Measurements from ENCODE around the gene SPATA13. TPM values are rescaled to one million over a fixed set of nuclear protein-coding genes. Genes with fewer than 3 reads are reported as not detected.
"Not testable (repeated sequence)": the region's sequence is repeated elsewhere in the genome, so short reads cannot be mapped to it uniquely, and the experiment has no call there.

Gene SPATA13
- total RNA-seq, 1 donor from 2014 or later: 8.0 TPM

DNA sequence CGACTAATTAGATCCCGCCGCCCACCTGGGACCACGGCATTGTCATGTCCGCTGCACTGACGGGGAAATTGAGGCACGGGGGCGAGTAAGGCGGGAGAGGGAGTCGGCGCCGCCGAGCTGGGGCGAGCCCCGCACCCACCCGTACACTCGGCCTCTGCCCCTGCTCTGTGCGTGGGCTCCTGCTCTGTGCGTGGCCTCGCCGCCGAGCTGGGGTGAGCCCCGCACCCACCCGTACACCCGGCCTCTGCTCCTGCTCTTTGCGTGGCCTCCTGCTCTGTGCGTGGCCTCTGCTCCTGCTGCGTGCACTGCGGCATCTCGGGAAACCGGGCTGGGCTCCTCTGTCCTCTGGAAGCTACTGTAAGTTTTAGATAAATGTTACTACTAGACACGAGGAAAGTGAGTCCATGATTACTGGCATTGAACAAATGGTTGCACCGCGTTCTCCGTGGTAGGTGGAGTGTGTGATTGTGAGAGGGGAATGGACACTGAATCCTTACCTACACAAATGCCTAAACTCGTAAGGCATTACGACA lies 148.0 kb downstream of the SPATA13 start:
- no peak for DNase-seq (ENCODE audit: low read depth, low spot score)

DNA sequence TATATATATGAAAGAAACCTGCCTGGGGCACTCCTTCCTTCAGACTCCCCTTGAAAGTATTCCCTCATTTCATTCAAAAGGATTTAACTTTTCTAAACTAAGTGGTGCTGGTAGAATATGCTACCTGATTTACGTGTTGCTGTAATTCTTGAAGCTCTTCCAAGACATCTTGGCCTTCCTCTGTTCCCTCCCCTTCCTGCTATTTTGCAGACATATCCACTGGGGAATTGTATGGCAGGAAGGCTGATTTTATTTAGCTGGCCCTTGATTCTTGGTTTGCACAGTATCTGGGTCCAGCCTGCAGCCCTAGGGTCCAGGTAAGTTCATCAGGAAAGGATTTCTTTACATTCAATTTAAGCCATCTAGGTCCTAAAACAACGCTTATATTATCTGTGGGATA lies 148.8 kb downstream of the SPATA13 start, which contains the start of gene C1QTNF9:
C1QTNF9 (plus strand) TSS at position 281 of the 400 bp plus-strand sequence. CDS start 6,424 bp downstream, outside the sequence.
- DNase-seq (ENCODE audit: low read depth, low spot score): not testable (repeated sequence)

- DNase-seq (ENCODE audit: low read depth, low spot score): no peak
Measured at GRCh38 chr13:24313439-24313838, 152.9 kb downstream of the SPATA13 start.

- not testable (repeated sequence) for DNase-seq (ENCODE audit: low read depth, low spot score)
Measured at GRCh38 chr13:24317835-24318234, 157.3 kb downstream of the SPATA13 start.

DNA sequence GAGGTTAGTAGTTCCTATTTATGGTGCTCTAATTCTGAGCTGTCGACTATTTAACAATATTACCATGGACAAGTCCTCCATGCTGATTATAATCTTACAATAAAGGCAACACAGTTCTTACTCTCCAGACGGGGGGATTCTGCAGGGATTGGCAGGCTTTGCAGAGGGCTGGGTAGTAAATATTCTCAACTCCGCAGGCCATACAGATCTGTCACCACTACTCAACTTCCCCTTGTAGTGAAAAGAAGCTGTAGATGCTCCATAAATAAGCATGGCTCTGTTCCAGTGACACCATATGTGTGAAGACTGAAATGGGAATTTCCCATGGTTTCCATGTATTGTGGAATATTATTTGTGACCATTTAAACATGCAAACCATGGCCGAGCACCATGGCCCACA lies 158.4 kb downstream of the SPATA13 start:
- DNase-seq (ENCODE audit: low read depth, low spot score): not testable (repeated sequence)

GRCh38 chr13:24319641-24320040 lies 159.1 kb downstream of the SPATA13 start:
- DNase-seq (ENCODE audit: low read depth, low spot score): not testable (repeated sequence)

DNA sequence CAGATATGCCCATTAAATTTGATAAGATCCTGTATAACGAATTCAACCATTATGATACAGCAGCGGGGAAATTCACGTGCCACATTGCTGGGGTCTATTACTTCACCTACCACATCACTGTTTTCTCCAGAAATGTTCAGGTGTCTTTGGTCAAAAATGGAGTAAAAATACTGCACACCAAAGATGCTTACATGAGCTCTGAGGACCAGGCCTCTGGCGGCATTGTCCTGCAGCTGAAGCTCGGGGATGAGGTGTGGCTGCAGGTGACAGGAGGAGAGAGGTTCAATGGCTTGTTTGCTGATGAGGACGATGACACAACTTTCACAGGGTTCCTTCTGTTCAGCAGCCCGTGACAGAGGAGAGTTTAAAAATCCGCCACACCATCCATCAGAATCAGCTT lies 160.9 kb downstream of the SPATA13 start:
- DNase-seq (ENCODE audit: low read depth, low spot score): not testable (repeated sequence)

GRCh38 chr13:24322470-24322869 lies 161.9 kb downstream of the SPATA13 start:
- DNase-seq (ENCODE audit: low read depth, low spot score): not testable (repeated sequence)

GRCh38 chr13:24323036-24323738 lies 162.7 kb downstream of the SPATA13 start:
- DNase-seq (ENCODE audit: low read depth, low spot score): no peak

- no peak for DNase-seq (ENCODE audit: low read depth, low spot score)
Measured at GRCh38 chr13:24323739-24324075, 163.2 kb downstream of the SPATA13 start.

- DNase-seq (ENCODE audit: low read depth, low spot score): not testable (repeated sequence)
Measured at GRCh38 chr13:24327598-24327997, 167.1 kb downstream of the SPATA13 start.

DNA sequence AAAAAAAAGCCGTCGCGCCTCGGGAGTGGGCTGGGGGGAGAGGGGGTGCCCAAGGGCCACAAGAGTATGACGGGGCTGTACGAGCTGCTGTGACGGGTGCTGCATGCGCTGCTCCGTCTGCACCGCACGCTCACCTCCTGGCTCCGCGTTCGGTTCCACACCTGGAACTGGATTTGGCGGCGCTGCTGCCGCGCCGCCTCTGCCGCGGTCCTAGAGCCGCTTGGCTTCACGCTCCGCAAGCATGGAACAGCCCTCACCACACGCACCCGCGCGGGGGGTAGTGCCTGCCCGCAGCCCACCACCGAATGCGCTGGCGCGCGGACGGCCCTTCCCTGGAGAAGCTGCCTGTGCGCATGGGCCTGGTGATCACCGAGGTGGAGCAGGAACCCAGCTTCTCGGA lies 167.6 kb downstream of the SPATA13 start:
- DNase-seq (ENCODE audit: low read depth, low spot score): no peak

- DNase-seq (ENCODE audit: low read depth, low spot score): no peak
Measured at GRCh38 chr13:24338721-24339120, 178.2 kb downstream of the SPATA13 start.

GRCh38 chr13:24339937-24340607 lies 179.6 kb downstream of the SPATA13 start:
- DNase-seq (ENCODE audit: low read depth, low spot score): no peak

GRCh38 chr13:24340608-24340955 lies 180.1 kb downstream of the SPATA13 start:
- DNase-seq (ENCODE audit: low read depth, low spot score): no peak

- DNase-seq (ENCODE audit: low read depth, low spot score): no peak
Measured at GRCh38 chr13:24341439-24341838, 180.9 kb downstream of the SPATA13 start.

DNA sequence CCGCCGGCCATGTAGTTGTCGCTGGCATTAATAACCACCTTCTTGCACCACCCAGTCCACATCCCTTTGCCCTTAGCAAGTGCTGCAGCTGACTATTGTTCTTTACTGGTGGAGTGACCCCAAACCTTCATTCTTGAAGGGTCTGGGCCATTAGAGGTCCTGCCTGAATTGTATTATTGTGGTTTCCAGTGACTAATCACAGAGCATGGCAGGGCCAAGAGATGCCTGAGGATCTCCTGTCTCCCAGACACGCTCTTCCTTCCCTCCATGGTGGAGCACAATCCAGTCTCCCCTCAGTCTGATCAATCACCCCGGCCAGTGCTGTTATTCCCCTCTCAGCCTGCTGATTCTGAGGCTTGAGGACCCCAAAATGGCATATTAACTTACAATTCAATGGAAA lies 187.9 kb downstream of the SPATA13 start:
- DNase-seq (ENCODE audit: low read depth, low spot score): no peak

DNA sequence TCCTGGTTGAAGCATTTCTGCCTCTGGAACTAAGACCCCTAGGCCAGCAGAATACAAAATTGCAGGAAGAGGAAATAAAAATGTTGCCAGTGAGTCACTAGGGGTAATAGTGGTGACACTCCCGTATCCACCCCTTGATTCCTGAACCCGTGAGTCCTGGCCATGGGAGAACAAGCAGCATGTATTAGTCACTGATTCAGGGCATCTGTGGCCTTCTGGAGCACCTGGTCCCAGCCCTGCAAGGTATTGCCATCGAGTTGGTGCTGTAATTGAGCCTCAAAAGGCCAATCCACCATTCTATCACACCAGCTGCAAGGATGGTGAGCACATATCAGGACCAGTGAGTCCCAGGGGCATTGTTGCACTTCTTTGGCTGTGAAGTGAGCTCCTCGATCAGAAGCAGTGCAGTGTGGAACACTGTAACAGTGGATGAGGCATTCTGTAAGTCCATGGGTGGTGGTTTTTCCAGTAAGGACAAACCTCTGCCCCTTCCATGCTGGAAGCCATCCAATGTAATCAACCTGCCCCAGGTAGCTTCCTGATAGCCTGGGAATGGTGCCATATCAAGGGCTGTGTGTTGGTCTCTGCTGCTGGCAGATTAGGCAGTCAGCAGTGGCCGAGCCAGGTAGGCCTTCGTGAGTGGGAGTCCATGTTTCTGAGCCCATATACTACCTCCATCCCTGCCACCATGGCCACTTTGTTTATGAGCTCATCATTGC lies 188.4 kb downstream of the SPATA13 start:
- no peak for DNase-seq (ENCODE audit: low read depth, low spot score)

GRCh38 chr13:24349778-24350664 lies 189.5 kb downstream of the SPATA13 start:
- DNase-seq (ENCODE audit: low read depth, low spot score): not testable (repeated sequence)

GRCh38 chr13:24351423-24351822 lies 190.9 kb downstream of the SPATA13 start:
- no peak for DNase-seq (ENCODE audit: low read depth, low spot score)

DNA sequence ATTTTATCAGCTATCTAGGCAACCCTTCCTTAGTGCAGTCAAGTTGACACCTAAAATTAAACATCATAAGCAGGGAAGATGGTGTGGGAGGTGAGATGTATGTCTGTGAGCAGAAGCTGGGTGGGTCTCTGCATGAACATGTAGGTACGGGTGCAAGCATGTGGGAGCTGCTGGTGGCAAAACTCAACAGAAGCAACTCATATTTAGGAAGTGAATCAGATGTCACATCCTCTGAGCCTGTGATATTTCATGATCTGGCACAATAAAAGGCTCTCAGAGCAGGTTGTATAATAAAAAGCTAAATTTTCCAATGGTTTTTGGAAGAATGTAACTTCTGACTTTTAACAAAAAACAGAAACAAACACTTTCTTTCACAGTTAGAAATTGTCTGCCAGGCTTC lies 193.2 kb downstream of the SPATA13 start:
- no peak for DNase-seq (ENCODE audit: low read depth, low spot score)

Data from pulmonary artery endothelial cell (primary cell).